MM.1S (cell line): ENCODE results near the gene TECPR2.

Experiments used
- DNase-seq: peaks from one replicate; pipeline ENCODE4 v3.0.0-alpha.2; 2015
- H2AFZ ChIP-seq: fragments of 300-600 bp; sonication (generic); 2 replicates; pipeline ENCODE4 v1.6.0; 2016; ENCODE audit warnings: antibody characterized with exemption, low read length
- H3F3A ChIP-seq: fragments of 300-600 bp; sonication (generic); 2 replicates; pipeline ENCODE4 v1.6.1; 2016; ENCODE audit warnings: mild to moderate bottlenecking, antibody characterized with exemption, low read length, moderate library complexity, mixed read lengths; ENCODE audit not compliant: insufficient read depth
- H3K27ac ChIP-seq: fragments of 300-600 bp; sonication (generic); 2 replicates; pipeline ENCODE4 v1.5.1; 2016; ENCODE audit warnings: mild to moderate bottlenecking, low read length
- H3K27me3 ChIP-seq: fragments of 300-600 bp; sonication (generic); replicated peaks from 2 replicates; pipeline ENCODE4 v1.6.0; 2016; ENCODE audit warnings: low read length; ENCODE audit not compliant: insufficient read depth
- H3K36me3 ChIP-seq: fragments of 300-600 bp; sonication (generic); replicated peaks from 2 replicates; pipeline ENCODE4 v1.6.1; 2016; ENCODE audit warnings: mild to moderate bottlenecking, low read length, mixed read lengths; ENCODE audit not compliant: insufficient read depth
- H3K4me1 ChIP-seq: fragments of 300-600 bp; sonication (generic); 2 replicates; pipeline ENCODE4 v1.6.1; 2016; ENCODE audit warnings: low read length, mixed read lengths
- H3K4me2 ChIP-seq: fragments of 300-600 bp; sonication (generic); 2 replicates; pipeline ENCODE4 v1.6.0; 2016; ENCODE audit warnings: low read depth, low read length
- H3K4me3 ChIP-seq: fragments of 300-600 bp; sonication (generic); 2 replicates; pipeline ENCODE4 v1.5.1; 2016; ENCODE audit warnings: low read length, mixed read lengths
- H3K79me2 ChIP-seq: fragments of 300-600 bp; sonication (generic); 2 replicates; pipeline ENCODE4 v1.6.1; 2016; ENCODE audit warnings: mixed run types, low read length, mixed read lengths
- H3K9ac ChIP-seq: fragments of 300-600 bp; sonication (generic); 2 replicates; pipeline ENCODE4 v1.6.1; 2016; ENCODE audit warnings: low read length, mixed read lengths
- H3K9me2 ChIP-seq: fragments of 300-600 bp; sonication (generic); replicated peaks from 2 replicates; pipeline ENCODE4 v1.6.1; 2016; ENCODE audit warnings: mild to moderate bottlenecking, low read length, mixed read lengths; ENCODE audit not compliant: insufficient read depth
- H3K9me3 ChIP-seq: fragments of 300-600 bp; sonication (generic); replicated peaks from 2 replicates; pipeline ENCODE4 v1.6.1; 2016; ENCODE audit warnings: mild to moderate bottlenecking, low read length, mixed read lengths; ENCODE audit not compliant: insufficient read depth
- H4K20me1 ChIP-seq: fragments of 300-600 bp; sonication (generic); 2 replicates; pipeline ENCODE4 v1.6.1; 2016; ENCODE audit warnings: mild to moderate bottlenecking, low read length, moderate library complexity, mixed read lengths; ENCODE audit not compliant: insufficient read depth
- CTCF ChIP-seq: fragments of 300-600 bp; sonication (generic); IDR thresholded peaks from 2 replicates; pipeline ENCODE4 v1.5.1; 2016; ENCODE audit warnings: antibody characterized with exemption, low read length, mixed read lengths
- EZH2 ChIP-seq: fragments of 300-600 bp; sonication (generic); optimal IDR thresholded peaks from 2 replicates; pipeline ENCODE3; 2017; ENCODE audit warnings: low read depth, mild to moderate bottlenecking, antibody characterized with exemption, low read length, mixed read lengths
- EZH2phosphoT487 ChIP-seq: fragments of 300-600 bp; sonication (generic); IDR thresholded peaks from 2 replicates; pipeline ENCODE4 v1.6.1; 2018; ENCODE audit warnings: antibody characterized with exemption, low read length

TECPR2 gene

GRCh38 chr14:102510616-102511520 is 148.1 kb downstream of the TECPR2 start:
- no peak for DNase-seq
- H3K4me2 ChIP-seq: peak overlapping the region; percentile 84
- TF ChIP-seq EZH2phosphoT487 (no peak), CTCF (no peak), EZH2 (no peak)
- peak overlapping the region; percentile 62 for H3K4me3 ChIP-seq
- H3F3A ChIP-seq: no peaks in the 10 kb centered on the region
- H3K4me1 ChIP-seq: no peaks in the 10 kb centered on the region
- H3K9me3 ChIP-seq: no peaks in the 10 kb centered on the region
- H3K27ac ChIP-seq: no peak overlapping the region
- no peaks in the 10 kb centered on the region for H4K20me1 ChIP-seq
- no peaks in the 10 kb centered on the region for H3K27me3 ChIP-seq
- no peaks in the 10 kb centered on the region for H3K9me2 ChIP-seq
- peak overlapping the region; percentile 28; the same call in 1 of the 2 replicates for H3K9ac ChIP-seq
- H3K79me2 ChIP-seq: no peaks in the 10 kb centered on the region
- H3K36me3 ChIP-seq: no peaks in the 10 kb centered on the region
- H2AFZ ChIP-seq: peak overlapping the region; percentile 81

GRCh38 chr14:102511538-102511937 is 148.8 kb downstream of the TECPR2 start:
- H3K9me3 ChIP-seq: no peaks in the 10 kb centered on the region
- no peaks in the 10 kb centered on the region for H3F3A ChIP-seq
- no peaks in the 10 kb centered on the region for H3K79me2 ChIP-seq
- H3K36me3 ChIP-seq: no peaks in the 10 kb centered on the region
- H4K20me1 ChIP-seq: no peaks in the 10 kb centered on the region
- no peak overlapping the region for H3K9ac ChIP-seq
- H3K27ac ChIP-seq: no peak overlapping the region
- no peak overlapping the region for H3K4me2 ChIP-seq
- DNase-seq: no peak
- no peaks in the 10 kb centered on the region for H3K4me1 ChIP-seq
- H3K27me3 ChIP-seq: no peaks in the 10 kb centered on the region
- no peak for TF ChIP-seq CTCF
- no peak for TF ChIP-seq EZH2phosphoT487
- TF ChIP-seq EZH2: no peak
- no peak overlapping the region for H2AFZ ChIP-seq
- no peak overlapping the region for H3K4me3 ChIP-seq
- no peaks in the 10 kb centered on the region for H3K9me2 ChIP-seq

GRCh38 chr14:102512793-102513300 is 150.1 kb downstream of the TECPR2 start:
- Histone ChIP-seq H3F3A (no peaks in the 10 kb centered on the region), H3K27ac (no peak overlapping the region), H3K9me3 (no peaks in the 10 kb centered on the region), H4K20me1 (no peaks in the 10 kb centered on the region), H2AFZ (no peak overlapping the region), H3K4me2 (no peak overlapping the region), H3K79me2 (no peaks in the 10 kb centered on the region), H3K9me2 (no peaks in the 10 kb centered on the region), H3K27me3 (no peaks in the 10 kb centered on the region), H3K4me3 (no peak overlapping the region), H3K4me1 (no peaks in the 10 kb centered on the region), H3K9ac (no peak overlapping the region), H3K36me3 (no peaks in the 10 kb centered on the region)
- DNase-seq: no peak
- TF ChIP-seq EZH2: no peak
